Activated CD8-positive, alpha-beta memory T cell treated with anti-CD3 and anti-CD28 coated beads, Interleukin-2, amount 50 U/mL, for 24 hours (primary cell): Measurements from ENCODE around the gene ZC3H4.

Experiments used
- DNase-seq: peaks from one replicate; pipeline ENCODE4 v3.0.0-alpha.2; 2020; ENCODE audit errors: extremely low read depth

Gene ZC3H4

GRCh38 chr19:47021536-47022139, 91.9 kb downstream of the ZC3H4 start:
- no peak for DNase-seq

GRCh38 chr19:47020992-47021496, 92.5 kb downstream of the ZC3H4 start:
- DNase-seq: no peak

GRCh38 chr19:47020132-47020805, 93.3 kb downstream of the ZC3H4 start:
- DNase-seq: no peak

GRCh38 chr19:47019431-47020041, 94.0 kb downstream of the ZC3H4 start, which contains the start of gene NPAS1:
NPAS1 (plus strand) TSS chr19:47019837; CDS start chr19:47021048, 1,211 bp downstream.
- DNase-seq: no peak

- DNase-seq: no peak
Observed at GRCh38 chr19:47018923-47019322, 94.7 kb downstream of the ZC3H4 start.
